ENCODE measurements around the gene CBARP.

CBARP gene

DNA sequence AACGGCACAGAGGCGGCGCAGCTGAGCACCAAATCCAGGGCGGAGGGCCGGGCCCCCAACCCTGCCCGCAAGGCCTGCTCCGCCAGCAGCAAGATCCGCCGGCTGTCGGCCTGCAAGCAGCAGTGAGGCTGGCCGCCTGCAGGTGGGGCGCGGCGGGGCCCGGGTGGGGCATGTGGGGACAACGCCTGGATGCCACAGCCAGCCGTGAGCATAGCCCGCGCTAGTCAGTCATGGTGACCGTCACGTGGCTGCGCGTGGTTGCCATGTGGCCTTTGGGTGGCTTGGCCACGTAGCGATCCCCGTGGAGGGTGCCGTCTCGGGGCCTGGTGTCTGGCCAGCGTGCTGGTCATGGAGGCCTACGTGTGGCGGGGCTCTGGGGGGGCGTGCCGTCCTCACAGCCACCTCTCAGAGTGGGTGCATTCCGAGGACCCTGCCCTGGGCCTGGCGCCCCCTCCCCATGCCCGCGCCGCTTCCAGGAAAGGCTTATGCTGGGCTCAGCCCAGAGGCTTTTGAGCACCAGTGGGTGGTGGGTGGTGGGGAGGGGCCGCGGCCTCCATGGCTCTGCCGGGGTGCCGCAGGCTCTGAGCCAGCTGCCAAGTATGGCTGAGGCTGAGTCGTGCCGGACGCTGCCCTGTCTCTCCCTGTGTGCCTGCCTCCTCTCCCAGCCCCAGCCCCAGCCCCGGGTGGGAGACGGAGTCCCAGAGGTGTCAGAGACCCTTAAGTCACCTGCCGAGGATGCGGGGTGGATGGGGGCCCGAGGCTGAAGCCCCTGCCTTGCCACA is 11.1 kb downstream of the CBARP start:
- no peak overlapping the region for H3K4me3 Mint-ChIP-seq
- H3K36me3 Mint-ChIP-seq (ENCODE audit: low read depth): no peaks in the 10 kb centered on the region
- H3K4me1 Mint-ChIP-seq: no peaks in the 10 kb centered on the region
- DNase-seq (no peak), ATAC-seq (no peak)
- no peak overlapping the region for H3K27ac Mint-ChIP-seq
- no peaks in the 10 kb centered on the region for H3K27me3 Mint-ChIP-seq
- H3K9me3 Mint-ChIP-seq: no peaks in the 10 kb centered on the region

DNA sequence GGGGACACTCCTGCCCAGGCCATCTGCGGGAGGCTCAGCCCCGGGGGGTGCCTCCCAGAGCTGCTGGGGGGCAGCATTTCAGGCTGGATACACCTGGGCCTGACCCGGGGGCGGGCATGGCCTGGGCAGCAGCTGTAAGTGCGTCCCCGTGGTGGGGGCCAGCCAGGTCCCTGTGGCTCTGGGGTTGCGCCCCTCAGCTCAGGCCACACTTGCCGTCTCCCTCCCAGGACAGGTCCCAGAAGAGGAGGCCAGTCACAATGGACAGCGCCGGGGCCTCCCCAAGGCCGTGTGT is 11.6 kb downstream of the CBARP start:
- no peaks in the 10 kb centered on the region for H3K4me1 Mint-ChIP-seq
- ATAC-seq: no peak
- no peak for DNase-seq

DNA sequence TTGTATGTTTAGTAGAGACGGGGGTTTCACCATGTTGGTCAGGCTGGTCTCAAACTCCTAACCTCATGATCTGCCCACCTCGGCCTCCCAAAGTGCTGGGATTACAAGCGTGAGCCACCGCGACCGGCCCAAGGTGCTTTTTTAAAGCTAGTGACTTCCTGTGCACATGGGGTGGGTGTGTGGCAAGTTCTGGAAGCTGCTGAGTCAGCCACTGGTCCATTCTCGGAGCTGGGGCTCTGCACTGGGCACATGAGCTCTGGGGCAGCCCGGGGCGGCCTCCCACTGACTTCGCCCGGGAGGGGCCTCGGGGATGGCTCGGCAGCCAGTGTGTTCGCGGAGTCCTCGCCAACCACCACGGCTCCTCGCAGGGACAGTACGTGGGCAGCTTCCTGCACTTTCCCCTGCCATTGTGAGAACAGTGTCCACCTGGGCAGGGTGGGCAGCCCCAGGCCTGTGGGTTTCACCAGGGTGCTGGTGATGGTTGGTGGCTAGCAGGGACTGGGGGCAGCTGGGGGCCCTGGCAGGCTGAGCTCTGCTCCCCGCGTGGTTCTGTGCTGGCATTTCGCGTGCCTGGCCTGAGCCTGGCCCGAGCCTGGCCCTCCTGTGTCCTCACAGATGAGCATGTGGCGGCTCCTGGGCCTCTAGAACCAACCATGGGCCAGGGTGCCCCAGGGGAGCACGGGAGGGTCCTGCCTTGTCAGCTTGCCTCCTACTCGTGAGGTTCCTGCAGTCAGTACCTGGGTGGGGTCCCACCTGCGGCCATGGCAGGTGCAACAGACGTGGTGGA is 12.2 kb downstream of the CBARP start:
- Mint-ChIP-seq H3K36me3 (ENCODE audit: low read depth) (no peaks in the 10 kb centered on the region), H3K27ac (no peak overlapping the region), H3K4me1 (no peaks in the 10 kb centered on the region), H3K27me3 (no peaks in the 10 kb centered on the region), H3K4me3 (no peak overlapping the region), H3K9me3 (no peaks in the 10 kb centered on the region)
- DNase-seq (no peak), ATAC-seq (no peak)

More for the DNA sequence above, 11.6 kb downstream of the CBARP start:
- Mint-ChIP-seq H3K4me3 (no peak overlapping the region), H3K27me3 (no peaks in the 10 kb centered on the region), H3K9me3 (no peaks in the 10 kb centered on the region), H3K36me3 (ENCODE audit: low read depth) (no peaks in the 10 kb centered on the region), H3K27ac (no peak overlapping the region)

DNA sequence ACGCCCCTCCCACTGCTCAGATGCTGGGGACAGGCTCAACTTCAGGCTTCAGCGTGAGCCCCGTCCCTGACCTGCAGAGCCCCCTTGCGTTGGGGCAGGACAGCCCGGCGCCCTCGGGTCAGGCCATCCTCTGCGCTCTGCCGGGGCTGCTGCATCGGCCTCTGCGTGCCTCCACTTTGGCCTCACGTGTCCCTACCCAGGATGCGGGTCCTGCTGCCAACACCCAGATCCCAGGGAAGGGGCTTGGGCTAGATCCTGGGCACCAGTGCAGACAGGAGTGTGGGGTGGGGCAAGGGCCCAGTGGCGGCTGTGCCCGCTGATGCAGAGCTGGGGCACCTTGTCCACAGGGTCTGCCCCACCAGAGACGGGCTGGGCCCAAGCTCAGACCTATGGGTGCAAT is 13.0 kb downstream of the CBARP start:
- ATAC-seq (no peak), DNase-seq (no peak)
- Mint-ChIP-seq H3K9me3 (no peaks in the 10 kb centered on the region), H3K4me1 (no peaks in the 10 kb centered on the region), H3K36me3 (ENCODE audit: low read depth) (no peaks in the 10 kb centered on the region), H3K4me3 (no peak overlapping the region), H3K27me3 (no peaks in the 10 kb centered on the region), H3K27ac (no peak overlapping the region)

DNA sequence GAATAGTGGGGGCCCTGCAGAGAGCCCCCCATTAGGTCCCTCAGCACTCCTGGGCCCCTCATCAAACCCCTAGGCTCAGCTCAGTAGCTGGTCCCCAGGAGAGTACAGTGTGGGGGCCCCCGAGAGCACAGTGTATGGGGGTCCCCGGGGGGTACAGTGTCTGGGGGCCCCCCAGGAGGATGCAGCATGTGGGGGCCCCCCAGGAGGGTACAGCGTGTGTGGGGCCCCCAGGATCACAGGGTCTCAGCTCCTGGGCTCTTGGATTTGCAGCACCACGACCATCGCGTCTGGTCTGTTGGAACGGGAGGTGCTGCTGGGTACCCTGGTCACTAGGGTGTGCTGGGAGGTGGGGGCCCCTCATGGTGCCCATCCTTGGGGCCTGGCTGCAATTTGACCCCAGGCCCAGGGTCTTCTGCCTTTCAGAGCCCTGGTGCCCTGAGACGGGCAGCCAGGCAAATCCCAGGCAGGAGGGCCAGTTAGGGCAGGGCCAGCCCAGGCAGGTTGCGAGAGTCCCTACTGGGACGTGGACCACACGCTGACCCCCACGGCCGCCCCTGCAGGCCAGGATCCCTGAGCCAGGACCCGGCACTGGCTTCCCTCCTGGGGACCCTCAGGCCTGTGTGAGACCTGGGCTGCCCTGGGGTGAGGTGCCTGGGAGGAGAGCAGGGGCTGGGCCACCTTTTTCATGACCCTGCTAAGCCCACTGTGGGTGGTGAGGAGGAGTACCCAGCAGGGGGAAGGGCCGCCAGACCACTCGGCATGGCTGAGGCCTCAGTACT is 13.6 kb downstream of the CBARP start:
- Mint-ChIP-seq H3K4me3 (no peak overlapping the region), H3K27ac (no peak overlapping the region), H3K4me1 (no peaks in the 10 kb centered on the region), H3K9me3 (no peaks in the 10 kb centered on the region), H3K36me3 (ENCODE audit: low read depth) (no peaks in the 10 kb centered on the region), H3K27me3 (no peaks in the 10 kb centered on the region)
- no peak for ATAC-seq
- no peak for DNase-seq

DNA sequence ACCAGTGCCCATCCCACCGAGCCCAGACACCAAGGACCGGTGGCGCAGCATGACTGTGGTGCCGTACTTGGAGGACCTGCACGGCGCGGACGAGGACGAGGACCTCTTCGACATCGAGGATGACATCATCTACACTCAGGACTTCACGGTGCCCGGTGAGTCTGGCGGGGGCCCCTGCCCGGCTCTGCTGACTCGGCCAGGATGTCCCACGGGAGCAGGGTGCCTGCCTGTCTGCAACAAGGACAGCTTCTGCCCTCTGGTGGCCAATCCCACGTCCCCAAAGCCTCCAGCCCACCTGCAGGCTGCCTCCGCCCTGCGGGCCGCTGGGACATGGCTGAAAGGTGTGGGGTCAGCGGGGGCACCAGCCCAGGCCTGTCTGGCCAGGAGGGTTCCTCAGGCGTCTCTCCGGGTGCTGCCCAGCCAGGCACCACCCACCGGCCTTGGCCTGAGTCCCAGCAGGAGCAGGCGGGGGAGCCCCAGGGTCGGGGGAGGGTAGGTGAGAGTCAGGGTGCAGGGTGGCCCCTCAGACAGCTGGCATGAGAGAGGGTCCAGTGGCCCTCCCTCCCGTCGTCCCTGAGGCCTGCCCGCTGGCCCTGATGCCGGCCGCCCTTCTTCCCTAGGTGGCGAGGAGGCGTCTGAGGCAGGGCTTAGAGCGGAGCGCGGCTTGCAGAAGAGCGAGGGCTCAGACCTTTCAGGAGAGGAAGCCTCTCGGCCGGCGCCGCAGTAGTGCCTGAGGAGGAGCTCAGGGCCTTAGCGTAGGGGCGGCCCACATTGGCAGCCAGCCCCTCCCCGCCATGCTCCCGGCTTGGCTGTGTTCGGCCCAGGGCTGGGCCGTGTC is 14.6 kb downstream of the CBARP start:
- H3K36me3 Mint-ChIP-seq (ENCODE audit: low read depth): no peaks in the 10 kb centered on the region
- H3K27me3 Mint-ChIP-seq: no peaks in the 10 kb centered on the region
- H3K9me3 Mint-ChIP-seq: no peaks in the 10 kb centered on the region
- no peaks in the 10 kb centered on the region for H3K4me1 Mint-ChIP-seq
- peak; percentile 47 for DNase-seq
- no peak overlapping the region for H3K4me3 Mint-ChIP-seq
- ATAC-seq: no peak
- no peak overlapping the region for H3K27ac Mint-ChIP-seq

DNA sequence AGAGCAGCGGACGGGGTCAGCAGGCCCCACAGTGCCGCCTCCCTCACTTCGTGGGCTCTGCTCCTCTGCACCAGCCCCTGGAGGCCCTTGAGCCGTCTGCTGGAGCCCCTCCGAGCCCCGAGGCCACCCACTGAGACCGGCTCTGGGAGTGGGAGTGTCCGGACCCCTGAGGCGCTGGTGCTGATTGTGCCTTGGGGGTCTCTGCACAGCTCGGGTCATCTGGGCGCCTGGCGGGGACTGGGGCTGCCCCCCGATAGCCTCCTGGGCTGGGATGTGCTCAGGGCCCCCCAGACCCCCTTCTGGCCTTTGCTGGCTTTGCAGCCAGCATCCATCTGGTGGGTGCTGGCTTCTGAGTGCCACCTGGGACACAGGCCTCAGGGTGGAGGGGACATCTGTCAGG is 15.4 kb downstream of the CBARP start:
- Mint-ChIP-seq H3K27ac (no peak overlapping the region), H3K9me3 (no peaks in the 10 kb centered on the region), H3K4me3 (no peak overlapping the region), H3K27me3 (no peaks in the 10 kb centered on the region), H3K4me1 (no peaks in the 10 kb centered on the region), H3K36me3 (ENCODE audit: low read depth) (no peaks in the 10 kb centered on the region)
- DNase-seq (no peak), ATAC-seq (no peak)

DNA sequence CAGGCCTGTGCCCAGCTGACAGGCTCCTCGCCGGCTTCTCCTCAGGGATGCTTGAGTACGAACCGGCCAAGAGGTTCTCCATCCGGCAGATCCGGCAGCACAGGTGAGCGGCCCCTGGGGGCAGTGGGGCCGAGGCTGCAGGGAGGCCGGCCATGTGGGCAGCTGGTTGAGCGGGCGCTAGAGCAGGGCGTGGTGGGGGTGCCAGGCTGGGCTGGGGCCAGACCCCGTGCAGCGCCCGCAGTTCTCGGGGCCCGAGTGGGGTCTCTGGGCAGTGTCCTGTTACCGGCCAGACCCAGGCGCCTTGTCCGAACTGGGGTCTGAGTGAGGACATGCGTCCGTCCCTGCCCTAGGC is 15.9 kb downstream of the CBARP start:
- ATAC-seq: no peak
- no peaks in the 10 kb centered on the region for H3K9me3 Mint-ChIP-seq
- H3K4me3 Mint-ChIP-seq: no peak overlapping the region

DNA sequence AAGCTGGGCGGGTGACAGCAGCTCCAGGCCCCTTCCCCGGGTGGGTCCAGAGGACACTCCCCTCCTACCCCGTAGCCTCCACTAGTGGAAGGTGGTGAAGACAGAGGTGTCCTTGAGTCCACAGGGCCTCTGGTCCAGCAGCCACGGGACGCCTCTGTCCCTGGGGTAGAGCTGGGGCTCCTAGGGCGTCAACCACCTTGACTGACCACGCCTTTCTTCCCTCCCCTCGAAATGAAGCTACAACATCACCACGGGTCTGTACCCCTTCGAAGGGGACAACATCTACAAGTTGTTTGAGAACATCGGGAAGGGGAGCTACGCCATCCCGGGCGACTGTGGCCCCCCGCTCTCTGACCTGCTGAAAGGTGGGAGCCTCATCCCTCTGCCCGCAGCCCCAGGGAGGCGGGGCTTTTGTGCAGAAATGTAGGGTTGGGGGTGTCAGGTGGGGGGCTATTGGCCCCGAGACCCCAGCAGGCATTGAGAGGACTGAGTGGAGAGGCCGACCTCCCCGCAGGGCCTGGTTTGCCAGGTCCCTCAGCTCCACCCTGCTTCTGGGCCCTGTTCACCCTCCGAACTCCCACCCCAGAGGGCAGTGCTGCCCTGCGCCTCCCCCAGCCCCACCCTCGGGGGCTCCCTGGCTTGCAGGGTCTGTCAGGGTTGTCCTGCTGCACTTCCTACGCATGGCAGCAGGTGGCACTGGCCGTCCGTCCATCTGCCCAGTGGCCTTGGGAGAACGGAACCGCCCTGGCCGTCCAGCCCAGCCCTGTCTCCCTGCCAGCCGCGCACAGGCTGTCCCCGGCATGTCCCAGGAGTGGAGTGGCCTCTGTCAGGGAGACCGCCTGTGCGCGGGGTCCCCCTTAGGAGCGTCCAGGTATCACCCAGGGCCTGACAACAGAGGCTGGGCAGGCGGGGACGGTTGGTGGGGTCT is 16.6 kb downstream of the CBARP start:
- Mint-ChIP-seq H3K27ac (no peak overlapping the region), H3K4me1 (no peaks in the 10 kb centered on the region), H3K4me3 (no peak overlapping the region), H3K36me3 (ENCODE audit: low read depth) (peaks cover under 1% of the 10 kb centered on the region), H3K9me3 (no peaks in the 10 kb centered on the region), H3K27me3 (no peaks in the 10 kb centered on the region)
- ATAC-seq (no peak), DNase-seq (no peak)

More for the DNA sequence above, 15.9 kb downstream of the CBARP start:
- no peaks in the 10 kb centered on the region for H3K27me3 Mint-ChIP-seq
- H3K4me1 Mint-ChIP-seq: no peaks in the 10 kb centered on the region
- H3K27ac Mint-ChIP-seq: no peak overlapping the region
- no peak for DNase-seq
- no peaks in the 10 kb centered on the region for H3K36me3 Mint-ChIP-seq (ENCODE audit: low read depth)

DNA sequence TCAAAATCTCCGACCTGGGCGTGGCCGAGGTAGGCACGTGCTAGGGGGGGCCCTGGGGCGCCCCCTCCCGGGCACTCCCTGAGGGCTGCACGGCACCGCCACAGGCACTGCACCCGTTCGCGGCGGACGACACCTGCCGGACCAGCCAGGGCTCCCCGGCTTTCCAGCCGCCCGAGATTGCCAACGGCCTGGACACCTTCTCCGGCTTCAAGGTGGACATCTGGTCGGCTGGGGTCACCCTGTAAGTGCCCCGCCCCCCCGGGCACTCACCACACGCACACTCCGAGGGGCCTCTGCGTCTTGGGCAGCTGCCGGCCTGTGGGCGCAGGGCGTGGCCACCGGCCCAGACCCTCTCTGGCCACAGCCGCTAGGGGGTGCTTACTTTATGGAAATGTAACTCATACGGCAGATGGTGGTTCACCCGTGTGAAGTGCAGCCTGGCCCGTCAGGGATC is 17.3 kb downstream of the CBARP start:
- Mint-ChIP-seq H3K27ac (no peak overlapping the region), H3K4me3 (no peak overlapping the region), H3K9me3 (no peaks in the 10 kb centered on the region), H3K27me3 (no peaks in the 10 kb centered on the region), H3K36me3 (ENCODE audit: low read depth) (peaks cover 2% of the 10 kb centered on the region), H3K4me1 (no peaks in the 10 kb centered on the region)
- no peak for DNase-seq
- ATAC-seq: no peak

DNA sequence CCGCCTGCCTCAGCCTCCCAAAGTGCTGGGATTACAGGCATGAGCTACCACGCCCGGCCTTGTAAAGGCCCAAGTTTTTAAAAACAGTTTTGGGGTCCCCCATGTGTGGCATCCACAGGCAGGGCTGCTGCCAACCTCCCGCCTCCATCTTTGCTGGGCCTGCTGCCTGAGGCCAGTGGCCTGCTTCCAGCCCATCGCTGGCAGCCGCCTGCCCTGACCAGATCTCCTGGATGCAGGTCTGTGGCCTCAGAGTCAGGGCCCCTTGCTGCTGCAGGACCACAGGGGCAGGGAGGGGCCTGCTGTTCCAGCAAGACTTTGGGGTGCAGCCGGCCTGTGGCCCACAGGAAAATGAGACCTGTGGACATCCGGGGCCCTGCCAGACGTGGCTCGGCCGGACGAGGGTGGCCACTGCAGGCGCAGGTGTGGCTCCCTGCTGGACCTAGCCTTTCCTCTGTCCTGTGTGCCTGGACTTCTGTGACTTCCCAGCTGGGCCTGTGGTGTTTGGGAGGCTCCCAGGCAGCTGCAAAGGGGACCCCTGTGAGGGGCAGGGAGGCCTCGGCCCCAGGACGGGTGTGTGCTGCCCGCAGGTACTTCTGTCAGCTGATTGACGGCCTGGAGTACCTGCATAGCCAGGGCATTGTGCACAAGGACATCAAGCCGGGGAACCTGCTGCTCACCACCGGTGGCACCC is 17.9 kb downstream of the CBARP start:
- DNase-seq: no peak
- no peak for ATAC-seq
- Mint-ChIP-seq H3K27me3 (no peaks in the 10 kb centered on the region), H3K36me3 (ENCODE audit: low read depth) (peaks cover 2% of the 10 kb centered on the region), H3K4me1 (no peaks in the 10 kb centered on the region), H3K9me3 (no peaks in the 10 kb centered on the region), H3K27ac (no peak overlapping the region), H3K4me3 (no peak overlapping the region)

DNA sequence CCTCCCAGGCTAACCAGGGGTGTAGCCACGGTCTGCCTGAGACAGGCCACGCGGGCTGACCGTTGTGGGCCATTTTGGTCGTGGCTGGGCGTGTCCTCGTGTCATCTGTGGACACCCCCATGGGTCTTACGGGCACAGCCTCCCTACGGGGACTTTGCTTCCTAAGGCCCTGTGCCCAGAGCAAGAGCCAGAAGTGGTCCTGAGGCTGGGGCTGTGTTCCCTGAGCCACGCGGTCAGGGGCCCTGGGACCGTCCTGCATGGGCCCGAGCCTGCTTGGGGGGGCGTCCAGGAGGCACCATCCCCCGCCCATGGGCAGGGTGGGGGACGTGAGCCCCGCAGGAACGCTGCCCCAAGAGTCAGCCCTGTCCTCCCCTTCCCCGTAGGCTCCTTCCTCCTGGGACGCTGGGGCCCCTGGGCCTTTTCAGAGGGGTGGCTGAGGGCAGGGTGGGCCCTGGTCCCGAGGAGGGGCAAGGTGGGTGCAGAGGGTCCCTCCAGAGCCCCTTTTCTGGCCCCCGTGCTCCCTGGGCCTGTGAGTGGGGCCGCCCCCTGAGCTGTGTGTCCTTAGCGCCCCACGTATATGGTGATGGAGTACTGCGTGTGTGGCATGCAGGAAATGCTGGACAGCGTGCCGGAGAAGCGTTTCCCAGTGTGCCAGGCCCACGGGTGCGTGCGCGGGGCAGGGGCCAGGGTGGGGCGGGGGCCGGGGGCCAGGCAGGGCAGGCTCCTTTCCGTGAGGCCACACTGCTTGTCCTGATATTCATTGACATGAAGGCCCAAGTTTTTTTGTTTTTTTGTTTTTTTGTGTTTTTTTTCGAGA is 18.8 kb downstream of the CBARP start:
- Mint-ChIP-seq H3K27me3 (no peaks in the 10 kb centered on the region), H3K27ac (no peak overlapping the region), H3K4me3 (no peak overlapping the region), H3K4me1 (peaks cover 4% of the 10 kb centered on the region), H3K9me3 (no peaks in the 10 kb centered on the region), H3K36me3 (ENCODE audit: low read depth) (peaks cover 2% of the 10 kb centered on the region)
- DNase-seq (no peak), ATAC-seq (no peak)
